ENCODE data around the gene ENC1.

The ENC1 gene

DNA sequence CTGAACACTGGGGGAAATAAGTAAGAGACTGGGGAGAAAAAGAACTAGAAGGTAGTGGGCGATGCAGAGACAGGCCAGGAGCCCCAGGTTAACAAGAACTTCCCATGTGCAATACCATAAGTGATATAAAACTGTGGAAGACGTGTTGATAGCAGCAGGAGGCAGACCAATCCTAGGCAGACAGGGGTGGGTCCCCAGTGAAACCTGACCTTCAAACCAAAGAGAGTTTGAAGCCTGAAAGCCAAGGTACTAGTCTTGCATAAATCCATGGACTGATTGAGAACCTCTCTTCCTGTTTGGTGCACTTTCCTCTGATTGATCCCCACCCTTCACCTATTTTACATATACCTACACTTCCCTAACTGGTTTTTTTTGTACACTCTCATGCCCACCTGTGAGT is 29.3 kb upstream of the ENC1 start:
- Histone ChIP-seq H4K20me1 (ENCODE audit: insufficient read depth, low read length) (no peaks in the 10 kb centered on the region), H3K9ac (ENCODE audit: low read length) (no peak overlapping the region), H3K27me3 (ENCODE audit: insufficient read depth, low read length) (peaks cover 11% of the 10 kb centered on the region; the same call in 1 of the 2 replicates), H3K27ac (ENCODE audit: low read depth, low read length, poor library complexity, severe bottlenecking) (no peak overlapping the region), H3K36me3 (ENCODE audit: insufficient read depth, low read length) (no peaks in the 10 kb centered on the region; the same call in 1 of the 2 replicates), H3K9me3 (ENCODE audit: low read length) (peaks cover 3% of the 10 kb centered on the region; the same call in 1 of the 2 replicates), H3K4me2 (ENCODE audit: low read length) (no peak overlapping the region), H2AFZ (ENCODE audit: low read length) (no peak overlapping the region), H3K4me1 (ENCODE audit: insufficient read depth, low read length, severe bottlenecking) (no peaks in the 10 kb centered on the region), H3K4me3 (ENCODE audit: low read depth, low read length, poor library complexity, severe bottlenecking) (no peak overlapping the region), H3K79me2 (ENCODE audit: insufficient read depth, low read length) (no peaks in the 10 kb centered on the region), H3K9me2 (ENCODE audit: low read depth, low read length) (no peaks in the 10 kb centered on the region), H3F3A (ENCODE audit: insufficient read depth, low read length) (no peaks in the 10 kb centered on the region)
- TF ChIP-seq CTCF (IDR thresholded peaks at IDR 0.05; ENCODE audit: low read length) = no peak
- TF ChIP-seq EZH2 (IDR thresholded peaks at IDR 0.05; ENCODE audit: borderline replicate concordance, low read length) = no peak

DNA sequence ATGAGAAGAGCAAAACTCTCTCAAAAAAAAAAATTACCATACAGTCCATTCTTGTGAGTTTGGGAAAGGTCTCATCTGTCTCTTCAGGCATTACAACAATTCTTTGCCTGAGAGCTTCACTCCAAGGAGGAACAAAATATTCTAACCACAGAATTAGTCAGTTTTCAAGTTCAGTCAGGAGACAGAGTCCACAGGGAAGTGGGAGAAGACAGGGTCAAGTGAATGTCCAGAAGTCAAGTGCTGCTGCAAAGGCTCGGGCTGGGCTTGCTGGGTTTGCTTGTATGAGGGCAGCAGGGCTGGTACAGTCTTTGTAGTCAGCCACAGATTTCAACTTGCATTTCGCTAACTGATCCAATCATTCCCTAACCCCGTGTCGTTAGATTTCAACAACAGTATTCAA is 26.9 kb upstream of the ENC1 start:
- Histone ChIP-seq H3K9me2 (ENCODE audit: low read depth, low read length) (no peaks in the 10 kb centered on the region), H3K79me2 (ENCODE audit: insufficient read depth, low read length) (no peaks in the 10 kb centered on the region), H3K9me3 (ENCODE audit: low read length) (peaks cover 3% of the 10 kb centered on the region; the same call in 1 of the 2 replicates), H3K4me1 (ENCODE audit: insufficient read depth, low read length, severe bottlenecking) (no peaks in the 10 kb centered on the region), H3K9ac (ENCODE audit: low read length) (no peak overlapping the region), H2AFZ (ENCODE audit: low read length) (no peak overlapping the region), H3K27me3 (ENCODE audit: insufficient read depth, low read length) (peaks cover 11% of the 10 kb centered on the region; the same call in 1 of the 2 replicates), H3K36me3 (ENCODE audit: insufficient read depth, low read length) (no peaks in the 10 kb centered on the region; the same call in 1 of the 2 replicates), H3F3A (ENCODE audit: insufficient read depth, low read length) (no peaks in the 10 kb centered on the region), H4K20me1 (ENCODE audit: insufficient read depth, low read length) (no peaks in the 10 kb centered on the region), H3K4me2 (ENCODE audit: low read length) (no peak overlapping the region), H3K27ac (ENCODE audit: low read depth, low read length, poor library complexity, severe bottlenecking) (no peak overlapping the region), H3K4me3 (ENCODE audit: low read depth, low read length, poor library complexity, severe bottlenecking) (no peak overlapping the region)
- TF ChIP-seq CTCF (IDR thresholded peaks at IDR 0.05; ENCODE audit: low read length) (no peak), EZH2 (IDR thresholded peaks at IDR 0.05; ENCODE audit: borderline replicate concordance, low read length) (no peak)

GRCh38 chr5:74665816-74666215 is 25.3 kb upstream of the ENC1 start:
- Histone ChIP-seq H4K20me1 (ENCODE audit: insufficient read depth, low read length) (no peaks in the 10 kb centered on the region), H3K4me3 (ENCODE audit: low read depth, low read length, poor library complexity, severe bottlenecking) (no peak overlapping the region), H3K27ac (ENCODE audit: low read depth, low read length, poor library complexity, severe bottlenecking) (no peak overlapping the region), H3F3A (ENCODE audit: insufficient read depth, low read length) (no peaks in the 10 kb centered on the region), H2AFZ (ENCODE audit: low read length) (no peak overlapping the region), H3K9ac (ENCODE audit: low read length) (no peak overlapping the region), H3K9me2 (ENCODE audit: low read depth, low read length) (no peaks in the 10 kb centered on the region), H3K9me3 (ENCODE audit: low read length) (peaks cover 3% of the 10 kb centered on the region; the same call in 1 of the 2 replicates), H3K79me2 (ENCODE audit: insufficient read depth, low read length) (no peaks in the 10 kb centered on the region), H3K36me3 (ENCODE audit: insufficient read depth, low read length) (no peaks in the 10 kb centered on the region; the same call in 1 of the 2 replicates), H3K4me1 (ENCODE audit: insufficient read depth, low read length, severe bottlenecking) (no peaks in the 10 kb centered on the region), H3K27me3 (ENCODE audit: insufficient read depth, low read length) (peaks cover 11% of the 10 kb centered on the region; the same call in 1 of the 2 replicates), H3K4me2 (ENCODE audit: low read length) (no peak overlapping the region)
- no peak for TF ChIP-seq EZH2 (IDR thresholded peaks at IDR 0.05; ENCODE audit: borderline replicate concordance, low read length)
- no peak for TF ChIP-seq CTCF (IDR thresholded peaks at IDR 0.05; ENCODE audit: low read length)
